Gastroesophageal sphincter (tissue), 4 donors: ENCODE results near the gene TBC1D19. TPM values are rescaled to one million over a fixed set of nuclear protein-coding genes. Genes with fewer than 3 reads are reported as not detected.

Experiments
- ATAC-seq: fragments of 150-250 bp; one replicate; pipeline ENCODE4 v1.9.1; 2016; ENCODE audit warnings: mild to moderate bottlenecking, moderate library complexity
- H3K27ac ChIP-seq, 4 donors: fragments of 200-600 bp; sonication (generic) in 3 of 4; 1 replicate in 3 of 4; 2 replicates in 1 of 4; pipeline ENCODE4 v1.5.1; 2016 to 2019
- H3K27me3 ChIP-seq: fragments of 200-600 bp; sonication (generic); one replicate; pipeline ENCODE4 v1.5.1; 2019
- H3K36me3 ChIP-seq, 2 donors: fragments of 200-600 bp; sonication (generic); one replicate each; pipeline ENCODE4 v1.5.1; 2019; ENCODE audit warnings: control low read depth in 1 of 2
- H3K4me1 ChIP-seq, 3 donors: fragments of 200-600 bp; sonication (generic); 1 replicate in 2 of 3; 2 replicates in 1 of 3; pipeline ENCODE4 v1.5.1; 2016 to 2019; ENCODE audit warnings: control low read depth in 2 of 3
- H3K4me3 ChIP-seq, 2 donors: fragments of 200-600 bp; sonication (generic); one replicate each; pipeline ENCODE4 v1.5.1; 2019; ENCODE audit warnings: mild to moderate bottlenecking in 1 of 2, moderate library complexity in 1 of 2
- H3K9me3 ChIP-seq, 3 donors: fragments of 200-600 bp; sonication (generic); one replicate each; pipeline ENCODE4 v1.5.1; 2017 to 2019; ENCODE audit warnings: control low read depth in 2 of 3
- CTCF ChIP-seq, 4 experiments: fragments of 200-600 bp in 2 of 4; fragments of 450-650 bp in 2 of 4; sonication (generic) in 1 of 4; IDR thresholded peaks; one replicate each; pipeline ENCODE4 v1.5.1; 2017 to 2019; ENCODE audit warnings: antibody characterized with exemption in 4 of 4, mild to moderate bottlenecking in 2 of 4, moderate library complexity in 2 of 4
- EP300 ChIP-seq: sonication (generic); formaldehyde crosslinking; IDR thresholded peaks from one replicate; pipeline ENCODE4 v1.6.1; 2017; ENCODE audit warnings: antibody characterized with exemption, mild to moderate bottlenecking
- POLR2A ChIP-seq, 2 donors: fragments of 450-650 bp; IDR thresholded peaks; one replicate each; pipeline ENCODE4 v1.6.1; 2017; ENCODE audit warnings: antibody characterized with exemption in 2 of 2, mild to moderate bottlenecking in 2 of 2, moderate library complexity in 1 of 2
- POLR2AphosphoS5 ChIP-seq: sonication (generic); formaldehyde crosslinking; IDR thresholded peaks from one replicate; pipeline ENCODE4 v1.6.1; 2017; ENCODE audit warnings: antibody characterized with exemption
- WGBS, 2 donors: methylation state at CpG; one replicate each; pipeline ENCODE4 v1.1.5; 2018; ENCODE audit warnings: low coverage in 1 of 2; 5-methylcytosine and 5-hydroxymethylcytosine counted together
- total RNA-seq, 4 donors: library from RNA; depleted of rRNA; stranded (reverse); fragments of >200 nt; gene quantifications; one replicate each; pipeline ENCODE4 v1.1.0, GENCODE V29; 2016

TBC1D19 gene
- total RNA-seq, 4 donors from 2014 or later, result 13.2 to 20.1 (median 15.9) TPM

DNA sequence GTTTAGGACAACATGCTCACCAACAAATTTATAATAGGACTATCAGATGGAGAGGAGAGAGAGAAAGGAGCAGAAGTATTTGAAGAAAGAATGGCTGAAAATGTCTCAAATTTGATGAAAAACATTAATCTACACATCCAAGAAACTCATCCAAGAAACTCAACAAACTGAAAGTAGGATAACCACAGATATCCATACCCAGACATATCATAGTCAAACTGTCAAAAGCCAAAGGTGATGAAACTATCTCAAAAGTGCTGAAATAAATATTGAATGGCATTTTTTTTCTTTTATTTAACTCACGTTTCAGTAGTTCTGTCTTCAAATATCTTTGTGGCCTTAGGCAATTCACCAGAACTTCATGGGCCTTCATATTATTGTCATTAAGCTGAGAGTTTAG, 116.2 kb downstream of the TBC1D19 start:
- no peak overlapping the region for H3K27ac ChIP-seq
- no peaks in the 10 kb centered on the region for H3K9me3 ChIP-seq
- H3K4me3 ChIP-seq, result no peak overlapping the region
- WGBS, 2 donors, result 76 to 79% methylated on average over 1 of the region's 1 CpG
- no peaks in the 10 kb centered on the region for H3K36me3 ChIP-seq
- no peak for ATAC-seq
- no peaks in the 10 kb centered on the region for H3K4me1 ChIP-seq
- no peaks in the 10 kb centered on the region for H3K27me3 ChIP-seq
- TF ChIP-seq CTCF (IDR thresholded peaks at IDR 0.05) (no peak), POLR2A (IDR thresholded peaks at IDR 0.05) (no peak), EP300 (no peak), POLR2AphosphoS5 (no peak)

GRCh38 chr4:26701095-26701494, 117.2 kb downstream of the TBC1D19 start:
- 63 to 71% methylated on average over 2 of the region's 2 CpGs for WGBS, 2 donors
- Histone ChIP-seq H3K27ac (no peak overlapping the region), H3K4me3 (no peak overlapping the region), H3K36me3 (no peaks in the 10 kb centered on the region), H3K27me3 (no peaks in the 10 kb centered on the region), H3K9me3 (no peaks in the 10 kb centered on the region), H3K4me1 (no peaks in the 10 kb centered on the region)
- ATAC-seq, result no peak
- TF ChIP-seq POLR2A (IDR thresholded peaks at IDR 0.05) (no peak), POLR2AphosphoS5 (no peak), CTCF (IDR thresholded peaks at IDR 0.05) (no peak), EP300 (no peak)

DNA sequence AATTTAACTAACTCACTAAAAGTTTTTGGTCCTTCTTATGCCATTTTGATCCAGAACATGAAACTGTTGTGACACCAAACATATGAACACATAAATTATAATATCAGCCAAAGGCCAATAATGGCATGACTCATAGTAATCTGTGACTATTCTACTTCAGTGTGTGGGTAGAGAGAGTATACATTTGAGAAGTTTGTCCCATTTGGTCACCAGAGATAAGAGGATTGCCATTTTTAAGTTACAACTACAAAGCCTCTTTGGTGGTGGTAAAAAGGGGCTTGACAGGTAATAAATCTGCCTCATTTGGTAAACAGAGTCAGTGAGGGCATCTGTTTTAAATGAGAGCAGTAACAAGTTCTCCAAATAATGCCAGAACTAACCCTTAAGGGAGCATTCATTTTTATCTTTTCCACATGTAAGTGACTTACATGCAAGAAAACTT, 117.9 kb downstream of the TBC1D19 start:
- no peaks in the 10 kb centered on the region for H3K27me3 ChIP-seq
- TF ChIP-seq POLR2AphosphoS5 (no peak), EP300 (no peak), POLR2A (IDR thresholded peaks at IDR 0.05) (no peak), CTCF (IDR thresholded peaks at IDR 0.05) (no peak)
- no peaks in the 10 kb centered on the region for H3K36me3 ChIP-seq
- ATAC-seq, result no peak
- no peak overlapping the region for H3K27ac ChIP-seq
- no peaks in the 10 kb centered on the region for H3K9me3 ChIP-seq
- no peaks in the 10 kb centered on the region for H3K4me1 ChIP-seq
- no peak overlapping the region for H3K4me3 ChIP-seq

DNA sequence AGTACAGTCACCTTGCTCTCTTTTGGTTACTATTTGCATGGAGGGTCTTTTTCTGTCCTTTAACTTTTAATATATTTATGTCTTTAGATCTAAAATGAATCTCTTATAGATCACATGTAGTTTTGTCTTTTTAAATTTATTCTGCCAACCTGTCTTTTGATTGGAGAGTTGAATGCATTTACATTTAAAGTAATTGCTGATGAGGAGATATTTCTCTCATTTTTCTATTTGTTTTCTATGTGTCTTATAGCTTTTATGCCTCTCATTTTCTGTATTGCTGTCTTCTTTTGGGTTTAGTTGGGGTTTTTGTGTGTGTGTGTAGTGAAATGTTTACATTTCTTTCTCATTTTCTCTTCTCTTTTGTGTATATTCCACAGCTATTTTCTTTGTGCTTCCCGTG, 123.5 kb downstream of the TBC1D19 start:
- Histone ChIP-seq H3K4me1 (no peaks in the 10 kb centered on the region), H3K27ac (no peak overlapping the region), H3K4me3 (no peak overlapping the region), H3K27me3 (no peaks in the 10 kb centered on the region), H3K9me3 (no peaks in the 10 kb centered on the region), H3K36me3 (no peaks in the 10 kb centered on the region)
- no peak for ATAC-seq
- no peak for TF ChIP-seq CTCF (IDR thresholded peaks at IDR 0.05)
- no peak for TF ChIP-seq EP300
- no peak for TF ChIP-seq POLR2A (IDR thresholded peaks at IDR 0.05)
- TF ChIP-seq POLR2AphosphoS5, result no peak
- WGBS, 2 donors, result 60 to 89% methylated on average over 1 of the region's 1 CpG

DNA sequence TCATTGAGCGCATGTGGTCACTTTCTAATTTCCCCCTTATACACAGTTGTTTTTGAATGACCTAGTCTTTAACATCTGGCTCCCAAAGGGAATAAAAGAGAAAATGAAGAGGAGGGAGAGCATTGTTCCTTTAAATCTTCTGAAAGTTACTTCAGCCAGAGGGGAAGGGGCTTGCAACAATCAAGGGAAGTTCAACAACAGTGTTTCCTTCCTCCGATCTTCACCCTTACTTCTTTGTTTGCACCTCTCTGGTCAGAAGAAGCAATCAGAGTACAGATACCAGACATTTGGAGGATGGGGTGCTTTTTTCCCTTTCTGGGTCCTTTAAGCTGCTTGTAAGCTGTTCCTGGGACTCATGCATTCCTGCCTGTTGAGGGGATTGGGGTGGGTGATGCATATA, 125.4 kb downstream of the TBC1D19 start:
- Histone ChIP-seq H3K27ac (no peak overlapping the region), H3K4me3 (no peak overlapping the region), H3K36me3 (no peaks in the 10 kb centered on the region), H3K9me3 (no peaks in the 10 kb centered on the region), H3K27me3 (no peaks in the 10 kb centered on the region), H3K4me1 (no peaks in the 10 kb centered on the region)
- WGBS, 2 donors, result 94% methylated on average over 2 of the region's 2 CpGs; no CpG with 5 or more reads in 1 of the 2 donors
- TF ChIP-seq POLR2AphosphoS5 (no peak), EP300 (no peak), POLR2A (IDR thresholded peaks at IDR 0.05) (no peak), CTCF (IDR thresholded peaks at IDR 0.05) (no peak)
- no peak for ATAC-seq
